ENCODE data around the gene PRDM1. TPM values are rescaled to one million over a fixed set of nuclear protein-coding genes. Genes with fewer than 3 reads are reported as not detected.

Gene PRDM1
- total RNA-seq, 4 donors from 2014 or later = 5.3 to 13.4 (median 10.6) TPM

DNA sequence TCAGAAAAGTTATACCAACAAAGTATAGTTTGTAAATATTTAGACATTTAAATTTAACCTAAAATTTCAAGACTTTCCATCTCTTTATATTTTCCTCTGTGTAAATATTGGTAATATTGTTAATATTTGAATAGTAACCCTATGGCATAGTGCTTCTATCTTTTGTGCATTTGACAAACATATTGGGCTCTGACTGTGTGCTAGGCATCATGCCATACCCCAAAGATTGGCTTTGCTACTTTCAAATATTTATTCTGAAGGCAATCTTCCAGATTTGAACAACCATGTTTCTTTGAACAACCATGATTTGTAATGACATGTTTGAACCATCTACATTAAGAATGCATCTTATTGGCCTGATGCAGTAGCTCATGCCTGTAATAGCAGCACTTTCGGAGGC lies 15.5 kb upstream of the PRDM1 start:
- TF ChIP-seq, protein P1, sequence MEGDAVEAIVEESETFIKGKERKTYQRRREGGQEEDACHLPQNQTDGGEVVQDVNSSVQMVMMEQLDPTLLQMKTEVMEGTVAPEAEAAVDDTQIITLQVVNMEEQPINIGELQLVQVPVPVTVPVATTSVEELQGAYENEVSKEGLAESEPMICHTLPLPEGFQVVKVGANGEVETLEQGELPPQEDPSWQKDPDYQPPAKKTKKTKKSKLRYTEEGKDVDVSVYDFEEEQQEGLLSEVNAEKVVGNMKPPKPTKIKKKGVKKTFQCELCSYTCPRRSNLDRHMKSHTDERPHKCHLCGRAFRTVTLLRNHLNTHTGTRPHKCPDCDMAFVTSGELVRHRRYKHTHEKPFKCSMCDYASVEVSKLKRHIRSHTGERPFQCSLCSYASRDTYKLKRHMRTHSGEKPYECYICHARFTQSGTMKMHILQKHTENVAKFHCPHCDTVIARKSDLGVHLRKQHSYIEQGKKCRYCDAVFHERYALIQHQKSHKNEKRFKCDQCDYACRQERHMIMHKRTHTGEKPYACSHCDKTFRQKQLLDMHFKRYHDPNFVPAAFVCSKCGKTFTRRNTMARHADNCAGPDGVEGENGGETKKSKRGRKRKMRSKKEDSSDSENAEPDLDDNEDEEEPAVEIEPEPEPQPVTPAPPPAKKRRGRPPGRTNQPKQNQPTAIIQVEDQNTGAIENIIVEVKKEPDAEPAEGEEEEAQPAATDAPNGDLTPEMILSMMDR (IDR thresholded peaks at IDR 0.05; ENCODE audit: low read depth) = no peak

DNA sequence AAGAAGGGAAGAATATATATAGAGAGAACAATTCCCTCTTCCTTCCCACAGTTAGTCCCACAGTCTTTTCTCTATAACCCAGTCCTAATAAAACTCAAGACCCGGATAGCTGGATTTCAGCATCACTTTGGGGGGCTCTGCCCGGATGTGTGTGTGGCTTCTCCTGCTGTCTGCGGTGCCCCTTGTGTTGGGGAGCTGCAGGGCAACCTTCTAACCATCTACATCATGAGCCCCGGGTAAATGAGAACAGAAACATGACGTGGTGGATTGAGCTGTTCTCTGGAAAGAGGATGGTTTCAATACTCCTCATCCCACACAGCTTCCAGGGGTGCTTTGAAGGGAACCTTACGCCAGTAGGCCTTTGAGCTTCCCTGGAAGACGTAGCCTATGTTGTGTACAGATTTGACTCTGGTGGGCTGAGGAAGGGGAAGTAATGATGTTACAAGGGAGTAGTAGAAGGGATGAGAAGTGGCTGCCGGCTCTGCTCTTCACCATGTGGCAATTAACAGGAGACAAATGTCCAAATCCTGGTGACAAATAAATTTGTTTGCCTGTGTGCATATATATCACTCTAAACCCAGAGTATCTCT lies 13.5 kb upstream of the PRDM1 start:
- TF ChIP-seq, protein P1 (IDR thresholded peaks at IDR 0.05; ENCODE audit: low read depth) = no peak

- TF ChIP-seq, protein P1 (IDR thresholded peaks at IDR 0.05; ENCODE audit: low read depth) = no peak
Observed at GRCh38 chr6:106074146-106074545, 12.0 kb upstream of the PRDM1 start.

GRCh38 chr6:106076139-106076538 lies 10.0 kb upstream of the PRDM1 start:
- TF ChIP-seq, protein P1 (IDR thresholded peaks at IDR 0.05; ENCODE audit: low read depth) = no peak

- TF ChIP-seq, protein P1 (IDR thresholded peaks at IDR 0.05; ENCODE audit: low read depth) = no peak
Observed at GRCh38 chr6:106077170-106077569, 9.0 kb upstream of the PRDM1 start.

DNA sequence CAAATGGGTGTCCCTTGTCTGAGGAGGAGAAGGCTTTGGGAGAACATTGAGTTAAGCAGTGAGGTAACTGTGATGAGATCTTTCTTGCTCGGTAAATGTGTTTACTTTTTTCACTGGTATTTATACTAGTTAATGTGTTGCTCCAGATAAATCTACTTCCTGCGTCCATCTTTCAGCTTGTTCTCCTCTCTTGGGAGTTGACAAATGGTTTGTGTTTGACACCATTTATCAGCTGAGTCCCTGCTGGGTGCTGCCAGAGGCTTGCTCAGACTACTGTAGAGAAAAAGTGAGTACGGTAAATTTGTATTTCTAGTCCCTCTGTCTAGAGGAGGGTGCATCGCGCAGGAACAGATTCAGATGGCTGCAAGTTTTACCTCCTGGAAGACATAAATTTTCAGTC lies 8.3 kb upstream of the PRDM1 start:
- TF ChIP-seq, protein P1 (IDR thresholded peaks at IDR 0.05; ENCODE audit: low read depth) = no peak

GRCh38 chr6:106079961-106080762 lies 6.0 kb upstream of the PRDM1 start:
- TF ChIP-seq, protein P1 (IDR thresholded peaks at IDR 0.05; ENCODE audit: low read depth) = no peak

Measured in subcutaneous adipose tissue (tissue), 4 donors.